GM19452 (cell line): ENCODE results near the gene CYTH3.
"Not testable (repeated sequence)": the region's sequence is repeated elsewhere in the genome, so short reads cannot be mapped to it uniquely, and the experiment has no call there.

Experiments used
- ATAC-seq: cut with Tn5 transposase; IDR thresholded peaks from one replicate; pipeline ENCODE4 v1.9.1; 2021; ENCODE audit not compliant: unreplicated experiment

The CYTH3 gene

DNA sequence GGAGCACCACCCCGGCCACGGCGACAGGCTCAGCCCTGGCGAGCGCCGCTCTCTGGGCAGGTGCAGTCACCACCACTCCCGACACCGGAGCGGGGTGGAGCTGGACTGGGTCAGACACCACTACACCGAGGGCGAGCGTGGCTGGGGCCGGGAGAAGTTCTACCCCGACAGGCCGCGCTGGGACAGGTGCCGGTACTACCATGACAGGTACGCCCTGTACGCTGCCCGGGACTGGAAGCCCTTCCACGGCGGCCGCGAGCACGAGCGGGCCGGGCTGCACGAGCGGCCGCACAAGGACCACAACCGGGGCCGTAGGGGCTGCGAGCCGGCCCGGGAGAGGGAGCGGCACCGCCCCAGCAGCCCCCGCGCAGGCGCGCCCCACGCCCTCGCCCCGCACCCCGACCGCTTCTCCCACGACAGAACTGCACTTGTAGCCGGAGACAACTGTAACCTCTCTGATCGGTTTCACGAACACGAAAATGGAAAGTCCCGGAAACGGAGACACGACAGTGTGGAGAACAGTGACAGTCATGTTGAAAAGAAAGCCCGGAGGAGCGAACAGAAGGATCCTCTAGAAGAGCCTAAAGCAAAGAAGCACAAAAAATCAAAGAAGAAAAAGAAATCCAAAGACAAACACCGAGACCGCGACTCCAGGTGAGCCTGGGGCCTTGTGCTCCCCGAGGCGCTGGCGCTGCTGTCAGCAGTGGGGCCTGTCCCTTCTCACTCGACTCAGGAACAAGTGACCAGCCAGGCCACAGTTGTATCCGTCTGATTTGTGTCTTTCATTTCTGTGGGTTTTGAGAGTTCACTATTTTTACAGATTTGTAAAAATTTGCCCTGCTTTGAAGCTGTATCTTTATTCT is 117.7 kb downstream of the CYTH3 start:
- no peak for ATAC-seq

- ATAC-seq, result no peak
Measured at GRCh38 chr7:6153646-6154541, 118.5 kb downstream of the CYTH3 start.

GRCh38 chr7:6151994-6152735 is 120.3 kb downstream of the CYTH3 start:
- ATAC-seq, result no peak

DNA sequence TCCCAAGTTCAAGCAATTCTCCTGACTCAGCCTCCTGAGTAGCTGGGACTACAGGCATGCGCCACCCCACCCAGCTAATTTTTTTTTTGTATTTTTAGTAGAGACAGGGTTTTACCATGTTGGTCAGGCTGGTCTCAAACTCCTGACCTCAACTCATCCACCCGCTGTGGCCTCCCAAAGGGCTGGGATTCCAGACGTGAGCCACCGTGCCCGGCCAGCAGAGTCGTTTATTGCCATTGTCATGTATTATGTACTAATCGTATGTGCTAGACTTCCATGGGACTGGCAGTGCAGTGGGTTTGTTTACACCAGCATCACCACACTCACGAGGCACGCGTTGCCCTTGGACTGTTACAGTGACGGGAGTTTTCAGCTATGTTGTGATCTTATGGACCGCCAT is 120.9 kb downstream of the CYTH3 start:
- not testable (repeated sequence) for ATAC-seq

- no peak for ATAC-seq
Measured at GRCh38 chr7:6149996-6150395, 122.4 kb downstream of the CYTH3 start.

GRCh38 chr7:6148724-6149360 is 123.6 kb downstream of the CYTH3 start:
- ATAC-seq, result no peak

DNA sequence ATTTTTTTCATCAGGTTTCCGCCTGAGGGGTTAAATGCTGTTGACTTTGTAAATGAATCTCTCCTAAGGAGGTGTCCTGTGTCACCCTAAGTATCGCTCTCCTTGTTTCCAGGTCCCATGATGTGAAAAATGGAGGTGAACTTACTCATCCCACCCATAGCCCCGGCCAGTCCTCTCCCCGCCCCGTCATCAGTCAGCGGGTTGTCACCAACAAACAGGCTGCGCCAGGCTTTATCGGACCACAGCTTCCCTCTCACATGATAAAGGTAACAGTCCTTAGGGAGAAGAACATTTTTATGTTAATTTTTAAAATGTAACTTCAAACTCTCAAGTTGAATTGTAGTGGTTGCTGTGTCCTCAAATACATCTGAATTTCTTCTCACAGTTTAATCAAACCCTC is 124.8 kb downstream of the CYTH3 start:
- no peak for ATAC-seq

DNA sequence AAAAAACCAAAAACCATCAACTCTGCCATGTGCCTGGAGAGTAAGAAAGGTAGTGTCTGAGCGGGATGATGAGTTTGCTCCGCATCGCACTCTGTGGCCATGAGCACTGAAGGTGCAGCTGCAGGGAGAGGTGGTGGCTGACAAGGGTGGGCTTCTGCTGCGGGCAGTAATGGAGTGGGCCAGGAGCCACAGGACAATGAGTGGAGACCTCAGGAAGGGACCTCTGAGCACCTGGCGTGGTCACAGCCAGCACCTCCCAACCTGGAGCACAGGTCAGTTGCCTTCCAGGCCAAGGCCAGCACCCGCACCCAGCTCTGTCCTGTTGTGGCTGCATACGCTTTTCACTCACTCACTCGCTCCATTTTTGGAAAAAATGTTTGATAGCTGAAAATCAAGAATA is 125.8 kb downstream of the CYTH3 start:
- no peak for ATAC-seq

DNA sequence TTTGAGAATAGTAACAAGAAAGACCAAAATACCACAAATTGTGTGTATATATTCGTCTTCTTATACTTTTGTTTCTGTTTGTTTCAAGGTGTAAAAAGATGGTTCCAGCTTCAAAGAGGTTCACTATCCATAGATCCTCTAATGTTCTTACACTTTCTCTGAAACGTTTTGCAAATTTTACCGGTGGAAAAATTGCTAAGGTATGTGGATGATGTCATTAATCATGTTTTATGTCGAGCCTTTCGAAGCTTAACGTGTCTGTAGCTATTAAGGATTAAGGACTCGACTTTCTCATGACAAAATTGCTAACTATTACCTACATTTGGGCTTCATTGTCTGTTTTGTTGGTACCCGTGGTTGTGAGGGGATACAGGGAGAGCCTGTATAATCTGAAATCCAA is 128.4 kb downstream of the CYTH3 start:
- no peak for ATAC-seq

GRCh38 chr7:6142871-6143380 is 129.5 kb downstream of the CYTH3 start:
- ATAC-seq, result no peak

DNA sequence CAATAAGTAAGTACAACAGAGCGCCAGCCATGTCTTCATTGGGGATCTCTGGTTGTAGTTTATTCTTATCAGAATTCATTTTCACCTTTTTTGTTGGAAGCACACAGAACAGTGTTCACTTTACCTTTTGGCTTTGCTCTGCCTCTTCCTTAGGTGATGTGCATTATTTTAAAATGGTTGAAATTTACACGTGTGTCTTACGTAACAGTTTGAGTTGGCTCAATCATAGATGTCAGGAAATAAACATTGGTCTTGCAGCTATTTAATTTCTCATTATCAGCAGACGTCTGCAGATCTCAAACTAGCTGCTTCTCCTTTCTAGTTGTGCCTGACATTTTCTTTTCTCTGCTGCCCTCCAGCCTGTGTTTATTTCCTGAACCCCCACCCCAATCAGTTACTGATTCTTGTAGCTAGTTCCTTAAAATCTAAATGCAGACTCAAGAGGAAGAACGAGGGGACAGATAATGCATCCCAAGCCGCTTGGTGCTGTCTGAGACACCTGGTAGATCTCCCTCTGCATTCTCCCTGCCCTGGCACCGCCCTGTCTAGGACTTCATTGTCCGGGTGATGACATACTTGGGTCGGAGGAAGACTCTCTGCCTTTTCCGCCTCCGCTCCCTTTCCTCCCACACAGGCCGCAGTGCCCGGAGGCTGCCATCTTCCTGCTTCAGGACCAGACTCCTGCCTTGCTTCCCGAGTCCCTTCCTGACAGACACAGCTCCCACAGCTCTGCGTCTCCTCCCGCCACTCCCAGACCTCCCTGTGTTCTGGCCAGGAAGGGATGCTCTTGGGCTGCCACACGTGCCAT is 133.0 kb downstream of the CYTH3 start:
- ATAC-seq, result no peak

DNA sequence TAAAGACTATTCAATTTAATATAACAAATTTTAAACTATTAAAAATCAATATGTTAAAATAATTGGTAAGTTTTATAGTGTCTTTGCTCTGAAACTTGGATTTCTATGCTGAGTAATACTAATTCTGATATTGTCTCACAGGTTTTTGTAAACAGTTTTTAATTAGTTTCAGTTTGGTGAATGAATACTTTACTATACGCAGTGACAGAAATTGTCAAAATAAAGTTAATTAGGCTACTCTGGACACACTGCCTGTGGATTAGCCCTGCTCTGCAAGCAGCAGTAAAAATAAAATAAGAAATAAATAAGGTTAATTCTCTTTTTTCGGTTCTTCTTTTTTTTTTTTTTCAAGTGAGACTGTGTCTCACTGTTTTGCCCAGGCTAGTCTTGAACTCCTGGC is 135.9 kb downstream of the CYTH3 start:
- no peak for ATAC-seq

GRCh38 chr7:6133249-6133648 is 139.2 kb downstream of the CYTH3 start:
- ATAC-seq, result no peak

DNA sequence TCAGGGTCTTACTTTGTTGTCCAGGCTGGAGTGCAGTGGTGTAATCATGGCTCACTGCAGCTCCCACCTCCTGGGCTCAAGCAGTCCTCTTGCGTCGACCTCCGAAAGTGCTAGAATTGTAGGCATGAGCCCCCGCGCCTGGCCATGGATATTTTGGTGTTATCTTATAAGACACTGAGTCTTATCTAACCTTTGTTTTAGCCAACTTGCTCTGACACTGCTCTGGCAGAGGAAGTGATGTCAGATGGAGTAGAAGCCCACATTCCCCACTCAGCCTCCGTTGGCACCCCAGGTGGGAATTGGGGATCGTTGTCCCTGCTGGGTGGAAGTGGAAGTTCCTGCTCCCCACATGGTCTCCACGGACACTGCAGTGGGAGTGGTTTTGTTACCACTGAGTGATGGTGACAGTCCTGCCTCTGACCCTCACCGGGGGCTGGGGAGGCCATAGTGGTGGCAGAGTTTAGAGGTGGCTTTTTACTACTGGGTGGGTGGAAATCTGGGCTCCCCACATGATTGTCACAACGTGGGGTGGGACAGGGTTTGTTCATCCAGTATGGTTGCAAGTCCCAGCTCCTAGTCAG is 142.3 kb downstream of the CYTH3 start:
- ATAC-seq, result no peak

- no peak for ATAC-seq
Measured at GRCh38 chr7:6128205-6128604, 144.2 kb downstream of the CYTH3 start.

DNA sequence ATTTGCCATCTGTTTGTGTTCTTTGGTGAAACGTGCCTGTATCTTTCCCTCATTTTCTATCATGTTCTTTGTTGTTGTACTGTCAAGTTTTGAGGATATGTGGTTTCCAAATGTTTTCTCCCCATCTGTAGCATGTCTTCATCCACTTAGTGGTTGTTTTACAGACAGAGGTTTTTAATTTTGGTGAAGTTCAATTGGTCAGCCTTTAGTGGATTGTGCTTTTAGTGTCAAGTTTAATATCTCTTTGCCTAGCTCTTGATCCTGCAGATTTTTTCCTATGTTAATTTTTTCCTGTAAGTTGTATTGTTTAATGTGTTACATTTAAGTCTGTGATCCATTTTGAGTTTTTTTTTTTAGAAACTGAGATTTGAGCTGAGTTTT is 145.3 kb downstream of the CYTH3 start:
- no peak for ATAC-seq

GRCh38 chr7:6123843-6124242 is 148.6 kb downstream of the CYTH3 start:
- no peak for ATAC-seq

DNA sequence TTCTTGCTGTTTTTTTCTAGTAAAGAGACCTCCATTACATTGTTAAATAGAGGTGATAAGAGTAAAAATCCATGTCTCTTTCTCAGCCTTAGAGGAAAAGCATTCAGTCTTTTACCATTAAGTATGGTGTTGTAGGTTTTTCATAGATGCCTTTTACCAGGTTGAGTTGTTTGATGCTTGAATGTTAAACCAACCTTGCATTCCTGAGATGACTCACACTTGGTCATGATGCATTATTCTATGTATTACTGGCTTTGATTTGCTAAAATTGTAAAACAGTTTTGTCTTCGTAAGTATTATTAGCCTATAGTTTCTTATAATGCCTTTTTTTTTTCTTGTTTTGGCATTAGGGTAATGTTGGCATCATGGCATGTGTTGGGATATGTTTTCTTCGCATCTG is 151.3 kb downstream of the CYTH3 start:
- ATAC-seq, result no peak

DNA sequence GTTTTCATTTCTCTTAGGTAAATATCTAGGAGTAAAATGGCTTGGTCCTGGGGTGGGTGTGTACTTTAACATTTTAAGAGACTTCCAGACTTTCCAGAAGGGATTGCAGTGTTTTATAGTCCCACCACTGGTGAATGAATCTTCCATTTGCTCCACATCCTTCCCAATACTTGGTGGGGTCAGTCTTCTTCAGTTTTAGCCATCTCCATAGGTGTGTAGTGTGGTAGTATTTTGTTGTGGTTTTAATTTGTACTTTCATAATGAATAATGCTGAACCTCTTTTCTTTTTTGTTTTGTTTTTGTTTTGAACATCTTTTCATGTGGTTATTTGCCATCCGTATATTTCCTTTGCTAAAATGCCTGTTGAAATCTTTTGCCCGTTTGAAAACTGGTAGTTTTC is 154.9 kb downstream of the CYTH3 start:
- no peak for ATAC-seq

- ATAC-seq, result no peak
Measured at GRCh38 chr7:6116211-6116610, 156.2 kb downstream of the CYTH3 start.
